SH-SY5Y (cell line): Measurements from ENCODE around the gene ALCAM.

Experiments
- GATA2 ChIP-seq: IDR thresholded peaks from 2 replicates; pipeline ENCODE4 v1.6.1; 2011; ENCODE audit warnings: mild to moderate bottlenecking, low read depth, low read length
- GATA3 ChIP-seq: IDR thresholded peaks from 2 replicates; pipeline ENCODE4 v1.6.1; 2011; ENCODE audit warnings: low read depth, mild to moderate bottlenecking, low read length, moderate library complexity

DNA sequence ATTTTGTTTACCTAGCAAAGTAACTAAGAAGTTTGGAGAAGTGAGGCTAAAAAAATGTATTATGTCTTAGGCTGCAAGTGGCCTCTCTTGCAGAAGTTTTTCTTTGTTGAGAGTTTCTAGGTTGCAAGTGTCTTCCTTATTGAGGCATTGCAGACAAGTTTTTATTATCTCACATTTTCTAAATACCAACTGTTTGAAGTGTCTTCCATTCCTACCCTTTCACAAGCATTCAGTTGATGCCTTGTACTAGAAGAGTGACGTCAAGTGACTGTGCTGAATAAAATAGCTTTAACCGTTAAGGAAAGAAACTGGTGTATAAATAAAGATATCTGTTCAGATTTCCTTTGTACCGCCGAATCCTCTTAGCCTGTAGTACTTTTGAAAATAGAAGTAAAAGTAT is 123.3 kb downstream of the ALCAM start:
- no peak for TF ChIP-seq GATA3
- TF ChIP-seq GATA2, result no peak
